HG03575 (cell line): ENCODE data around the gene PDE4B.
"Not testable (repeated sequence)": the region's sequence is repeated elsewhere in the genome, so short reads cannot be mapped to it uniquely, and the experiment has no call there.

Experiments used
- ATAC-seq: cut with Tn5 transposase; IDR thresholded peaks from one replicate; pipeline ENCODE4 v1.9.1; 2021; ENCODE audit not compliant: unreplicated experiment, insufficient number of reproducible peaks, low FRiP score; ENCODE audit errors: extremely low read depth

Gene PDE4B

DNA sequence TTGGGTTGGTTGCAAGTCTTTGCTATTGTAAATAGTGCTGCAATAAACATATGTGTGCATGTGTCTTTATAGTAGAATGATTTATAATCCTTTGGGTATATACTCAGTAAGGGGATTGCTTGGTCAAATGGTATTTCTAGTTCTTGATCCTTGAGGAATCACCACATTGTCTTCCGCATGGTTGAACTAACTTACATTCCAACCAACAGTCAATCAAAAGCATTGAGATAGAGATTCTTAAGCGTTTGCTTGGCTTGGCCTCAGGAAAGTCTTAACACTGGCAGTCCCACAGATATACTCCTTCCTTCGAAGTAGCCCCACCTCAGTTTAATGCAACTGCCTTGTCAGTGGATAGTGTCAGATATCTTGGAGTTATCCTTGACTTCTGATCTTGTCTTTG, 63.9 kb downstream of the PDE4B start:
- ATAC-seq: not testable (repeated sequence)

GRCh38 chr1:65866439-65866838, 73.7 kb downstream of the PDE4B start:
- ATAC-seq: no peak

GRCh38 chr1:65872301-65872700, 79.6 kb downstream of the PDE4B start:
- no peak for ATAC-seq

DNA sequence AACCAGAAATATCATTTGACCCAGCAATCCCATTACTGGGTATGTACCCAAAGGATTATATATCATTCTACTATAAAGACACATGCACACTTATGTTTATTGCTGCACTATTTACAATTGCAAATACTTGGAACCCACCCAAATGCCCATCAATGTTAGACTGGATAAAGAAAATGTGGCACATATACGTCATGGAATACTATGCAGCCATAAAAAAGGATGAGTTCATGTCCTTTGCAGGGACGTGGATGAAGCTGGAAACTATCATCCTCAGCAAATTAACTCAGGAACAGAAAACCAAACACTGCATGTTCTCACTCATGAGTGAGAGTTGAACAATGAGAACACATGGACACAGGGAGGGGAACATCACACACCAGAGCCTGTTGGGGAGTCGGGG, 85.6 kb downstream of the PDE4B start:
- ATAC-seq: not testable (repeated sequence)

- no peak for ATAC-seq
Observed at GRCh38 chr1:65880611-65881010, 87.9 kb downstream of the PDE4B start.

DNA sequence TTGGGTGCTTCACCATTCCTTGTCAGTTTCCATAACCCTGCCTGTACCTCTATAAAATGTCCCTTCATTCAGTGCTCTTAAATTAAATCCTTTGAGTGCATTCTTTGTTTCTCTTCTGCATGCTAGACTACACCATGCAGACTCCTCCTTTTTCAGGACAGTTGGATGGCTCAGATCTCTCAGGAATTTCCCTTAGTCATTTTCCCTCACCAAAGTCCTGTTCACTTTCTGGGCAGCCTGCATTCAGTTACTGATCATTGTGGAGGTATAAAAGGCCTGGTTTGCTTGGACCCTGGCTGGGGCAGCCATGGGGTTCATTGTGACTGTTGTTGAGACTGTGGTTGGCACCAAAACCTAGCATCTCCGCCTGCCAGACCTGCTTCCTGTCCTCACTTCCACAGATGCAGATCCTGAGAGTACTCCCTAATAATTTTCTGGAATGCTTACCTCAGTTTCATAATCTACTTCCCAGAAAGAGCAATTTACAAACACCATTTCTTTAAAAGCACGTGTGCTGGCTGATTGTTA, 88.4 kb downstream of the PDE4B start:
- no peak for ATAC-seq

DNA sequence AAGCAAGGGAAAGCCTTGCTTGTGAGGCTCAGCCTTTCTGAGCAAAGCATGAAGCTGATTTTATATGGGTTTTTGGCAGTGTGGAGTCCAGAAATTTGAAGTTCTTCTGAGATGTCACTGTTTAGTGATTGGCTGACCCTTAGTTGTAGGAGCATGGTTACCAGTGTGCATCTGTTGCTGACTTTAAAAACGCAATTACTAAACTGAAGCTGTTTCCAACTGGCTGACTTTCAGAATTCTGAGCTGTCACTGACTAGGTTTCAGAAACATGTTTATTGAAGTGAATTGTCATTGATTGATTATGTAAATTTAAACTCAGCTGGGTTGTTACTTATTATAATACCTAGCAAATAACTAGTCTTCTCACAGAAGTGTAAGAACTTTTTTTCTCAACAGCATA, 89.4 kb downstream of the PDE4B start:
- ATAC-seq: no peak

GRCh38 chr1:65889441-65889840, 96.7 kb downstream of the PDE4B start:
- ATAC-seq: no peak

- ATAC-seq: no peak
Observed at GRCh38 chr1:65890201-65890843, 97.6 kb downstream of the PDE4B start.

DNA sequence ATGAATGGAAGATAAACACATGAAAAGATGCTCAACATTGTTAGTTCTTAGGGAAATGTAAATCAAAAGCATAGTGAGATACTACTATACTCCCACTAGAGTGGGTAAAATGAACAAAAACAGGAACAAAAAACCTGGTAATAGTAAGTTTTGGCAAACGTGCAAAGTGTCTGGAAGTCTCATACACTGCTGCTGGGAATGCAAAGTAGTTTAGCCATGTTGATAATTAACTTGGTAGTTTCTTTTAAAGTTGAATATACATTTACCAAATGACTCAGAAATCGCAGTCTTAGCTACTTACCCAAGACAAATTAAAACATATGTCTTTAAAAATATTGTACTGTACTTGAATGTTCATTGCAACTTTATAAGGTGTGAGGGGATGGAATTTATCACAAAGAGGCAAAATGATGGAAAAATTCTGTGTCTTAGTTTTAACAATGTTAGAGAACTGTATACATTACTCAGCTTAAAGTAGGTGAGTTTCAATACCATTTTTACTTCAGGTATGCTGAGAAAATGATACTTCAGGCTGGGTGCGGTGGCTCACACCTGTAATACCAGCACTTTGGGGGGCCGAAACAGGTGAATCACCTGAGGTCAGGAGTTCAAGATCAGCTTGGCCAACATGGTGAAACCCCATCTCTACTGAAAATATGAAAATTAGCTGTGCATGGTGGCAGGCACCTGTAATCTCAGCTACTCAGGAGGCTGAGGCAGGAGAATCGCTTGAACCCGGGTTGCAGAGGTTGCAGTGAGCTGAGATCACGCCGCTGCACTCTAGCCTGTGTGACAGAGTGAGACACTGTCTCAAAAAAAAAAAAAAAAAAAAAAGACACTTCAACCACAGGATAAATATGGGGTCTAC, 102.3 kb downstream of the PDE4B start:
- peak; percentile 71 for ATAC-seq

DNA sequence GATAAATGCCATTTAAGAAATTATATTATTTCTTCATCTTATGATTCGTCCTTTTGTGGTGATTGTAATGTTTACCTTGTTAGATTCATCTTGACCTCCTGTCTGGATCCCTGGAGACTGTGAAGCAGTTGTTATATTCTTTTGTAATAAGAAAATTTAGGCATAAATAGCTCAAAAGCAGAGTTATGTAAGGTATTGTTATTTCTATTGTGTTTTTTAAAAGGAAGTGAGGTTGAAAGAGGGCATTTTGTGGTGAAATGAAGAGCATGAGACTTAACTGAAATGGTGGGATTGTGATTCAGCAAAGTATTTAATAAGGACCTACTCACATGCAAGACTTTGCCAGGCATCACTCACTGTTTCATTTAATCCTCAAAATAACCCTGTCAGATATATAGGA, 104.0 kb downstream of the PDE4B start:
- no peak for ATAC-seq

DNA sequence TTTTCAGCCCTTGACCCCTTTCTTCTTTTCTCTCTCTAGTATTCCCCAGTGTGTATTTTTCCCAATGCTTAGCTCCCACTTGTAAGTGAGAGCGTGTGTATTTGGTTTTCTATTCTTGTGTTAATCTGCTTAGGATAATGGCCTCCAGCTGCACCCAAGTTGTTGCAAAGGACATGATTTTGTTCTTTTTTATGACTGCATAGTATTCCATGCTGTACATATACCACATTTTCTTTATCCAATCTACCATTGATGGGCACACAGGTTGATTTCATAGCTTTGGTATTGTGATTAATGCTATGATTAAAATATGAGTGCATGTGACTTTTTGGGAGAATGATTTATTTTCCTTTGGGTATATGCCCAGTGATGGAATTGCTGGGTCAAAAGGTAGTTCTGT, 104.8 kb downstream of the PDE4B start:
- no peak for ATAC-seq

DNA sequence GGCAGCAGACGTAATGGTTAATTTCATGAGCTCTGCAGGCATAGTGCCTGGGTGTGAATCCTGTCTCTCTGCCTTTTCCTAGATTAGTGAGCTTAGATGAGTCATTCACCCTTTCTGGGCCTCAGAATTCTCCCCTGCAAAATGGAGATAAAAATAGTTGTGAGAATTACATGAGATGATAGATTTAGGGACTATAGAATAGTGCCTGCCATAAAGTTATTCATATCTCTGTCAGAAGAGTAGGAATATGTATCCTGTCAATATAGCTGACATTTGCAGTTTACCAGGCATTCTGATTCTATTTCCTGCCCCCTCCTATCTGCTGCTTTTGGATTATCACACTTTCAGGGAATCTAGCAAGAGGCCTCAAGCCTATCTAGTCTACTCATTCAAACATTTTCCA, 112.0 kb downstream of the PDE4B start:
- no peak for ATAC-seq

DNA sequence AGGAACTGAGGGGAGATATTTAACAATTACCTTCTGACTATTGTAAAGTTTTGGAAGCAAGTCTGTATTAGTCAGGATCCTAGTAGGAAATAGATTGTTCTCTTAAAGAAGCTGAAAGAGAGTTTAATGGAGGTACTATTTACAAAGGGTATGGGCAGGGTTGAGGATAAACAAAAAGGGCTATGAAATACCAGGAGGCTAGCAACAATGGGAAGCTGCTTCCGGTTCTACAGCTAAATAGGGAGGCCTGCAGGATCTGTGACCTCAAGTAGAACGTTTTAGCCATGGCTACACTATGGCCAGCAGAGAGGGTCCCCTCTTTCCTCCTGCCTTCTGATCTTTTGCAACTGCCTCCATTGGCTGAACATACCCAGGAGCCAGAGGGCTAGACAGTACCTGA, 117.7 kb downstream of the PDE4B start:
- no peak for ATAC-seq

DNA sequence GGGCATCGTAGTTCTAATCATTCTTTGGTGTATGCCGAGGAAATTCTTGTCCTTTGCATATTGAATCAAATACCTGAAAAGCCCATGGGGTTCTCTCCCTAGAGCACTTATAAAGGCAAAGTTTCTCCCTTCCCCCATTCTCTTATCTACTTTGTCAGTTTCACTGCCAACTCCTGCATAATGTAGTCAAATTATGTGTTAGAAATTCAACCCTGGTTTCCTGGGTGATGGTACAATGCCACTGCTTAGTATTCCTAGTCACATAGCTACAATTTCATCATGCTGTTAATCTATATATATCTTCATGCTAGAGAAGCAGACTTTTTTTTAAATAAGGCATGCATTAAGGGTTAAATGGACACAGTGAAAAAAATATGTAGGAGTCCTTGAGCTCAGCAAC, 119.0 kb downstream of the PDE4B start:
- no peak for ATAC-seq

- ATAC-seq: no peak
Observed at GRCh38 chr1:65918564-65918963, 125.9 kb downstream of the PDE4B start.

- ATAC-seq: no peak
Observed at GRCh38 chr1:65921446-65921845, 128.8 kb downstream of the PDE4B start.

DNA sequence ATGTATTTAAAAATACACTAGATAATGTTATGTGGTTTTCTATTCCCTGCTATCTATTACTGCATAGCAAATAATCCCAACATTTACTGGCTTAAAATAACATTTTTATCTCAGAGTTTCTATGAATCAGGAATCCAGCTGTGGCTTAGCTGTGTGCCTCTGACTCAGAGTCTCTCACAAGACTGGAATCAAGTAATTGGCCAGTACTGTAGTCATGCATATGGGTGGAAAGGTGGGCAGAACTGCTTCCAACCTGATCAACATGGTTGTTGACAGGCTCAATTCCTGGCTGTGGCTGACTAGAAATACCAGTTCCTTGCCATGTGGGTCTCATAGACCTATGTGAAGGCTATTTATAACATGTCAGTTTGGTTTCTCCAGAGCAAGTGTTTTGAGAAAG, 131.8 kb downstream of the PDE4B start:
- ATAC-seq: no peak

- no peak for ATAC-seq
Observed at GRCh38 chr1:65938506-65938905, 145.8 kb downstream of the PDE4B start.

GRCh38 chr1:65939191-65939590, 146.5 kb downstream of the PDE4B start:
- ATAC-seq: no peak
